GM23248 (cell line): ENCODE results near the gene SLC2A9.

Experiments used
- EZH2 ChIP-seq: fragments of 200-600 bp; sonication (generic); IDR thresholded peaks from 2 replicates; pipeline ENCODE4 v1.6.1; 2018; ENCODE audit warnings: antibody characterized with exemption, mild to moderate bottlenecking; ENCODE audit not compliant: insufficient read depth, poor library complexity, severe bottlenecking
- EZH2phosphoT487 ChIP-seq: fragments of 200-600 bp; sonication (generic); IDR thresholded peaks from 2 replicates; pipeline ENCODE4 v1.6.1; 2018; ENCODE audit warnings: antibody characterized with exemption, moderate library complexity, mild to moderate bottlenecking, low read depth; ENCODE audit not compliant: insufficient read depth

- TF ChIP-seq EZH2phosphoT487: no peak
- TF ChIP-seq EZH2: no peak
Measured at GRCh38 chr4:9833421-9833820, 187.9 kb downstream of the SLC2A9 start.
